Subcutaneous adipose tissue (tissue), 4 donors: ENCODE data around the gene IFNAR2. TPM values are rescaled to one million over a fixed set of nuclear protein-coding genes. Genes with fewer than 3 reads are reported as not detected.

Source experiments
- CTCF ChIP-seq: fragments of 450-650 bp; IDR thresholded peaks from one replicate; pipeline ENCODE4 v1.5.1; 2016; ENCODE audit warnings: low read depth, mild to moderate bottlenecking, control low read depth, antibody characterized with exemption, moderate library complexity
- total RNA-seq, 4 donors: library from RNA; depleted of rRNA; stranded (reverse); fragments of >200 nt; gene quantifications; one replicate each; pipeline ENCODE4 v1.1.0, GENCODE V29; 2016

The IFNAR2 gene
- total RNA-seq, 4 donors from 2014 or later: 12.6 to 41.5 (median 13.8) TPM

- no peak for TF ChIP-seq CTCF
Observed at GRCh38 chr21:33238565-33239255, 9.0 kb downstream of the IFNAR2 start.

- no peak for TF ChIP-seq CTCF
Observed at GRCh38 chr21:33240404-33240803, 10.7 kb downstream of the IFNAR2 start.

- TF ChIP-seq CTCF: no peak
Observed at GRCh38 chr21:33241846-33242245, 12.1 kb downstream of the IFNAR2 start.

- TF ChIP-seq CTCF: no peak
Observed at GRCh38 chr21:33244082-33244778, 14.5 kb downstream of the IFNAR2 start.

GRCh38 chr21:33244779-33245105 is 15.0 kb downstream of the IFNAR2 start:
- no peak for TF ChIP-seq CTCF

GRCh38 chr21:33245289-33245918 is 15.7 kb downstream of the IFNAR2 start:
- TF ChIP-seq CTCF: no peak

- TF ChIP-seq CTCF: no peak
Observed at GRCh38 chr21:33246506-33246905, 16.8 kb downstream of the IFNAR2 start.
